ENCODE data around the gene PDE11A.

Gene PDE11A

GRCh38 chr2:177667626-177668025 lies 405.0 kb downstream of the PDE11A start:
- DNase-seq (ENCODE audit: low read depth) = no peak

DNA sequence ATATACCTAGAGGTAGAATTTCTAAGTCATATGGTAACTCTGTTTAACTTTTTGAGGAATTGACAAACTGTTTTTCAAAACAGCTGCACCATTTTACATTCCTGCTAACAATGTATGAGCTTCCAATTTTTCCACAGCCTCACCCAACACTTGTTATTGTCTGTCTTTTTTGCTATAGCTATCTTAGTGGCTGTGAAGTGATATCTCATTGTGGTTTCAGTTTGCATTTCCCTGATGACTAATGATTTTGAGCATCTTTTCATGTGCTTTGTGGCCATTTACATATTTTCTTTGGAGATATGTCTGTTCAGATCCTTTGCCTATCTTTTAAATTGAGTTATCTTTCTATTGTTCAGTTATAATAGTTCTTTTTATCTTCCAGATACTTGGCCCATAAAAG lies 406.2 kb downstream of the PDE11A start:
- DNase-seq (ENCODE audit: low read depth) = no peak

DNA sequence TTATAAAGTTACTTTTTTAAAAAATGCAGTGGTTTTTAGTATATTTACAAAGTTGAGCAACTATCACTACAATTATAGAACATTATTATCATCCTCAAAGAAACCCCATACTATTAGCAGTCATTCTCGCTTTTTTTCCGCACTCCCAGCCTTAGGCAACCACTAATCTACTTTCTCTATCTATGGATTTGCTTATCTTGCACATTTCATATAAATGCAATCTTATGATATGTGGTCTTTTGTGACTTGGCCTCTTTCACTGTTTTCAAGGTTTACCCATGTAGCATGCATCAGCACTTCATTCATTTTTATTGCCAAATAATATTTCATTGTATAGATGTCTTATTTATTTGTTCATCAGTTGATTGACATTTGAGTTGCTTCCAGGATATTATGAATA lies 406.6 kb downstream of the PDE11A start:
- DNase-seq (ENCODE audit: low read depth) = no peak

- DNase-seq (ENCODE audit: low read depth) = no peak
Measured at GRCh38 chr2:177665328-177665727, 407.2 kb downstream of the PDE11A start.

GRCh38 chr2:177662895-177663294 lies 409.7 kb downstream of the PDE11A start:
- no peak for DNase-seq (ENCODE audit: low read depth)

- DNase-seq (ENCODE audit: low read depth) = no peak
Measured at GRCh38 chr2:177660742-177661141, 411.8 kb downstream of the PDE11A start.

- no peak for DNase-seq (ENCODE audit: low read depth)
Measured at GRCh38 chr2:177658309-177658708, 414.3 kb downstream of the PDE11A start.

GRCh38 chr2:177651833-177652232 lies 420.7 kb downstream of the PDE11A start:
- DNase-seq (ENCODE audit: low read depth) = no peak

GRCh38 chr2:177649568-177650518 lies 422.7 kb downstream of the PDE11A start:
- DNase-seq (ENCODE audit: low read depth) = no peak

- DNase-seq (ENCODE audit: low read depth) = no peak
Measured at GRCh38 chr2:177646791-177647190, 425.8 kb downstream of the PDE11A start.

GRCh38 chr2:177646241-177646640 lies 426.3 kb downstream of the PDE11A start:
- DNase-seq (ENCODE audit: low read depth) = no peak

DNA sequence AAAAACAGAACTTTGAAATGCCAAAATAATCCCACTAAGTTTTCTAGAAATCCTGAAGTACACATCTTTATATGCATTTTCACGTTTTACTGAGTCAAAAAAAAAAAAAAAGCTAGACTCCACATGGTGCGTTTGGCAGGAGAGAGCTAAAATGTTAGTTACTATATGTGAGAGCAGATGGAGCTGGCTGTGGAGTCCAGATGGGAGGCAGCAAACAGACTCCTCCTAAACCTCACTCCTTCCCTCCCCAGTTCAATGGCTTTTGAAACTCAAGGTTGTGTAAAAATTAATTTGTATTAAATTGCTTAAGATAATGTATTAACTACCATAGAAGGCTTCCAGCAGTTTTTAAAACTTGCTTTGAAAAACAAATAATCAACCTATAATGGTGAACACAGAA lies 431.2 kb downstream of the PDE11A start:
- DNase-seq (ENCODE audit: low read depth) = no peak

DNA sequence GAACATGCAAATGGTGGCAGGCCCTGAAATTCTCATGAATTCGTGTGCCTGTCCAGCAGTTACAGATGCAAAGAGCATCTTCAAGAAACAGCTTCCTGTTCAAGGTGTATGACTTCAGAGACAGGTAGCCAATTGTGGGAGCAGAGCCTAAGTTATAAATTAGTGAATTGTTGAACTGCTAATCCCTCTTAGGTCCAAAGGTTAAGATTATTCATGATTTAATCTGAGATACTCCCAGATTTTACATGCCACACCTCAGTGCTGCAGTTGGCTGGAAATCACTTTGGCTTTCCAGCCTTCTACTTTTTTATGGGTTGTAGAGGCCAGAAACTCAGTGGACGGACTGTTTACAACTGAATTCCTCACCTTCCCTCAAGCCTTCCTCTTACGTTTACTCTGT lies 432.2 kb downstream of the PDE11A start:
- no peak for DNase-seq (ENCODE audit: low read depth)

DNA sequence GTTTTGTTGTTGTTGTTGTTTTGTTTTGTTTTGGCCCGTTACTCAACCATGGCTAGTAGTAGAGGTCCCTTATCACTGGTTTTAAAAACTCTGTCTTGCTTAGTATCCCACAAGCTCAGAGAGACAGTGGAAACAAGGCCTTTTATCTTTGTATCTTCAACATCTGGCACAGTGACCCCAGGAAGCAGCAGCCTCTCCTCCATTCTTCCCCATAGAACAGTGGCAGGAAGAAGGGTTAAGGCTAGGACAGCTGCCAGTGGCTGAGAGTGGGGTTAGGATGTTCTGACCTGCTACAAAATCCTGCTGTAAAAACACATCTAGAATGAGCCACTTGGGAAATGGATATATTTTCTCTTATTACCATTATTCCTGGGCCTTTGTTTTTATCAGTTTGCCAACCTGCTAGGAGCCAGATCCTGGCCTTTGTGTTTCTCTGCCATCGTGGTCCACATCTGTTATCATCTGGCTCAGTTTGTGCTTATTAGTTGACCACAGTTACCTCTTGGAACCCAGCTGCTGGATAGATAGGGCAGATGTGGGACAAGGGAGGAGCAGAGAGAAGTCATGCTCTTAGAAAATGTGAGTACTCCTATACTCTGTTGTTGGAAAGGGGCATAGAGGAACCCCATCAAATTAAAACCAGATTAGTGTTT lies 433.2 kb downstream of the PDE11A start:
- no peak for DNase-seq (ENCODE audit: low read depth)

DNA sequence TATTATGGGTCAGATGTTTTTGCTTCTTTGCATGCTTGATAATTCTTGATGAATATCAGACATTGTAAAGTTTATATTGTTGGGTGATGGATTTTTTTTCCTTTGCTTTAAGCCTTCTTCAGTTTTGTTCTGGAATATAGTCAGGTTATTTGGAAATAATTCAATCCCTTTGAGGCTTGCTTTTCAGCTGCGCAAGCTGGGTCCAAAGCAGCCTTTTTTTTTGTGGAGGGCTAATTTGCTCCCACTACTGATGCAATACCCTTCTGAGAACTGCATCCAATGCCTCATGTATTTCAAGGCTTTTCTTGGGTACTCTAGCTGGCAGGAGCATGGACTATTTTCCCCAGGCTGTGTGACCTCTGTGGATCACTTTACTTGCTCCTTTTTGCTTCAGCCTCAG lies 434.1 kb downstream of the PDE11A start:
- no peak for DNase-seq (ENCODE audit: low read depth)

DNA sequence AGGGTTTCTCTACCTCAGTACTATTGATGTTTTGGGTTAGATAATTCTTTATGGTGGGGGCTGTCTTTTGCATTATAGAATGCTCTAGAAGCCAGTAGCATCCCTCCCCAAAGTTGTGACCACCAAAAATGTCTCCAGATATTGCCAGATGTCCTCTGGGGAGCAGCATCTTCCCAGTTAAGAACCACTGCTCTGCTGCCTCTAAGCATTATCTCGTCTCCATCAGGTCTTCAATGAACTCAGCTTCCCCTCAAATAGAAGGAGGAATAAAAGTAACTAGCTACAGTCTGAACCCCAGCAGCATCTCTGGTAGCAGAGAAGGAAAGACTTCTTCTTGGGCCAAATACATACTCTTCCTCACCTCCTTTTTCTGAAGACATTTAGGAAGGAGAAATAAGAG lies 435.9 kb downstream of the PDE11A start:
- DNase-seq (ENCODE audit: low read depth) = no peak

GRCh38 chr2:177635696-177636095 lies 436.9 kb downstream of the PDE11A start:
- no peak for DNase-seq (ENCODE audit: low read depth)

DNA sequence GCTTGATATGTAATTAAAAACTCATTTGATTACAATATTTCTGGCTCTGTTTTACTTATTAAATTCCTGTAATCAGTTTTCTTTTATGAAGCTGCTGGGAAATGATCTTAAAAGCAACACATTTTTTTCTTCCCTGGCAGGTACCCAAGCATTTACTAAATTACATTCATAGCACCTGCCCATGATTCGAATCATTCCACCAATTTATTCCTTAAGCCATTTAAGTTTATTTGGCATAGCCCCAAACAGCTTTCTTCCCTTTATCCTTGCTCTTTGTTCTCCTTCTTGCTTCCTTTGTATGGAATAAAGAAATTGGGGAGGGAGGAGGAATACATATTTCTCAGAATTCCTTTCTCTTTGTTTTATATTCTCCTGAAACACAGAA lies 438.7 kb downstream of the PDE11A start:
- DNase-seq (ENCODE audit: low read depth) = no peak

DNA sequence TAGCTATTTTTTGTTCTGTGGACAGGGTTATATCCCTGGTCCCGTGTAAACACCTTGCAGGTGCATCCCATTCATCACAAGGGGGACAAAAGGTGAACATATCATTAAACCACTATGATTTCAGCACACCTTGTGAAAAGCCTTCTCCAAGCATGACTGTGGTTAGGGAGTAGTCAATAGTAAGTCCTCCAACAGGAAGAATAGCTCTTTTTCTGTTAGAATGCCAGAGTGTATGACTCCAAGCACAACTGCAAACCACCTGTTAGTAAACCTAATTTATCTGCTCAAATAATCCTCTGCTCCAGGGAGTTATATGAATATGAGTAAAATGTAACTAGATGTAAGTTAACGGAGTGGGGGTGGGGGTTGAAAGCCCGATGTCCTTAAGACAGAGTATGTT lies 439.5 kb downstream of the PDE11A start:
- DNase-seq (ENCODE audit: low read depth) = no peak

DNA sequence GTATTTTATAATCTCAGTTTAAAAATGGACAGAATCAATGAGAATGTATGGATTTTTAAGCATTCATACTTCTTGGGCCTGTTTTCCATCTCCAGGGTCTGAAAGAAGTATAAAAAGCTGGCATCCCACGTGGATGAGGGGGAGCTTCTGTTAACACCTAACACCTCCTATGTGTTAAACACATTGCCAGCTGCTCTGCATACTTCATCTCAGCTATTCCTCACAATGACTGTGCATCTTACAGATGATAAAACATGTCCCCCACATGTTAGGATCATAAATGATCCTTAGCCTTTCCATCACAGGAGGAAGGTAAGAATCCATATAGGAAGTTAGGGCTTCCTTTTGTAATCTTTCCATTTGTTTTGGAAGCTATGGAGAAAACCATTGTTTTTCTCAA lies 440.9 kb downstream of the PDE11A start:
- no peak for DNase-seq (ENCODE audit: low read depth)

- no peak for DNase-seq (ENCODE audit: low read depth)
Measured at GRCh38 chr2:177629357-177630024, 443.1 kb downstream of the PDE11A start.

- no peak for DNase-seq (ENCODE audit: low read depth)
Measured at GRCh38 chr2:177628831-177629230, 443.7 kb downstream of the PDE11A start.
